Caco-2 (cell line): Measurements from ENCODE around the gene IL34. TPM values are rescaled to one million over a fixed set of nuclear protein-coding genes. Genes with fewer than 3 reads are reported as not detected.

Experiments used
- BruUV-seq: library from RNA; stranded (reverse); fragments of 400-500 nt; replicated peaks from 2 replicates; lab custom pipeline; 2021; lab: Mats Ljungman, UMichigan
- CTCF ChIA-PET: fragments of 300-600 bp; sonication (Branson Sonifier 250); formaldehyde crosslinking; loops from one replicate; lab custom pipeline; 2022; ENCODE audit warnings: antibody characterized with exemption; lab: Charles Lee
- POLR2A ChIA-PET: fragments of 300-600 bp; sonication (Branson Sonifier 250); formaldehyde crosslinking; loops from one replicate; lab custom pipeline; 2022; ENCODE audit warnings: antibody characterized with exemption; lab: Charles Lee
- DNase-seq, 2 experiments: peaks; one replicate each; pipeline versions ENCODE4 v3.0.0 to v3.0.0-alpha.2; 2020 to 2022
- H3K27me3 ChIP-seq: replicated peaks from 2 replicates; pipeline ENCODE4 v1.6.0; 2011; ENCODE audit warnings: low read length; ENCODE audit not compliant: control insufficient read depth, insufficient read depth
- H3K36me3 ChIP-seq: 2 replicates; pipeline ENCODE4 v1.5.1; 2011; ENCODE audit warnings: low read length; ENCODE audit not compliant: control insufficient read depth, insufficient read depth
- H3K4me1 ChIP-seq: fragments of 250-450 bp; sonication (Bioruptor Pico); 2 replicates; pipeline ENCODE4 v1.5.1; 2020; ENCODE audit warnings: mild to moderate bottlenecking
- H3K4me3 ChIP-seq: 2 replicates; pipeline ENCODE4 v1.5.1; 2011; ENCODE audit warnings: low read depth, mild to moderate bottlenecking, control low read depth, low read length
- H3K9me3 ChIP-seq: fragments of 250-450 bp; sonication (Bioruptor Pico); 2 replicates; pipeline ENCODE4 v1.5.1; 2020; ENCODE audit warnings: mild to moderate bottlenecking, moderate library complexity
- H3K27ac Mint-ChIP-seq: one replicate; pipeline ENCODE4 v1.8.0; 2022; ENCODE audit warnings: mixed read lengths; ENCODE audit not compliant: unreplicated experiment
- H3K27me3 Mint-ChIP-seq: one replicate; pipeline ENCODE4 v1.8.0; 2022; ENCODE audit warnings: mixed read lengths; ENCODE audit not compliant: insufficient read depth, unreplicated experiment
- H3K36me3 Mint-ChIP-seq: one replicate; pipeline ENCODE4 v1.8.0; 2022; ENCODE audit warnings: mild to moderate bottlenecking, mixed read lengths; ENCODE audit not compliant: insufficient read depth, unreplicated experiment
- H3K4me1 Mint-ChIP-seq: one replicate; pipeline ENCODE4 v1.8.0; 2022; ENCODE audit warnings: low read depth, mixed read lengths; ENCODE audit not compliant: unreplicated experiment
- H3K4me3 Mint-ChIP-seq: one replicate; pipeline ENCODE4 v1.8.0; 2022; ENCODE audit warnings: mild to moderate bottlenecking, moderate library complexity, mixed read lengths; ENCODE audit not compliant: unreplicated experiment
- H3K9me3 Mint-ChIP-seq: one replicate; pipeline ENCODE4 v1.8.0; 2022; ENCODE audit warnings: mixed read lengths; ENCODE audit not compliant: unreplicated experiment
- intact Hi-C: fragments of 100-400 bp; cut with micrococcal nuclease; formaldehyde crosslinking; loops from one replicate; pipeline ENCODE4 v1.10.0; 2022; ENCODE audit not compliant: unreplicated experiment
- total RNA-seq: library from RNA; stranded (reverse); gene quantifications from 2 replicates; pipeline ENCODE4 v1.2.3, GENCODE V29; 2022
- TF ChIP-seq, protein P1 (sequence below), 2 experiments: fragments of 200-600 bp in 1 of 2; IDR thresholded peaks; 1 replicate in 1 of 2; 2 replicates in 1 of 2; pipeline versions ENCODE4 v1.5.1 to v1.8.0; 2011 to 2022; ENCODE audit warnings: antibody characterized with exemption in 1 of 2, control low read depth in 1 of 2, inconsistent platforms in 1 of 2, low read depth in 1 of 2, low read length in 1 of 2, mild to moderate bottlenecking in 1 of 2, moderate library complexity in 1 of 2; ENCODE audit not compliant: insufficient read depth in 1 of 2, severe bottlenecking in 1 of 2, unreplicated experiment in 1 of 2

The IL34 gene
- total RNA-seq, 1 experiment from 2014 or later = 0.50 TPM

DNA sequence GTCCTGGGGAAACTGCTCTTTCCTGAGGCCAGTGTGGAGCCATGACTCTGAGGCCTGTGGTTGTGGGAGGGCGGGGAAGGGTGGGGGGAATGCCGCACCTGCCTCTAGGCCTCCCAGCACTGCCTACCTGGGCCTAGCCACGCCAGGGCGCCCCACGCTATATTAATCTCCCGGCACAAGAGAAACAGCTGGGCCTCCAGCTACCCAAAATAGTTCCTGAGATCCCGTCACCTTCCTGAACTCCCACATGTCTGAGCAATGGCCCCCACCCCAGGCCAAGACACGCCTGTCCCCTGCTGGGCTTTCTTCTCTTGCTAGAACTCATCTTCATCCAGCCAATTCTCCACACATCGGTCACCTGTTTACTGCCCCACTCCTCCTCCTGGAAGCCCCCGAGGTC is 52.5 kb downstream of the IL34 start:
- H3K36me3 Mint-ChIP-seq = peaks cover 11% of the 10 kb centered on the region
- Histone ChIP-seq H3K27me3 (no peaks in the 10 kb centered on the region), H3K9me3 (no peaks in the 10 kb centered on the region), H3K4me1 (peaks cover 27% of the 10 kb centered on the region), H3K4me3 (no peak overlapping the region), H3K36me3 (no peaks in the 10 kb centered on the region; the same call in 1 of the 2 replicates)
- no peak for DNase-seq
- H3K9me3 Mint-ChIP-seq = no peaks in the 10 kb centered on the region
- TF ChIP-seq, protein P1, sequence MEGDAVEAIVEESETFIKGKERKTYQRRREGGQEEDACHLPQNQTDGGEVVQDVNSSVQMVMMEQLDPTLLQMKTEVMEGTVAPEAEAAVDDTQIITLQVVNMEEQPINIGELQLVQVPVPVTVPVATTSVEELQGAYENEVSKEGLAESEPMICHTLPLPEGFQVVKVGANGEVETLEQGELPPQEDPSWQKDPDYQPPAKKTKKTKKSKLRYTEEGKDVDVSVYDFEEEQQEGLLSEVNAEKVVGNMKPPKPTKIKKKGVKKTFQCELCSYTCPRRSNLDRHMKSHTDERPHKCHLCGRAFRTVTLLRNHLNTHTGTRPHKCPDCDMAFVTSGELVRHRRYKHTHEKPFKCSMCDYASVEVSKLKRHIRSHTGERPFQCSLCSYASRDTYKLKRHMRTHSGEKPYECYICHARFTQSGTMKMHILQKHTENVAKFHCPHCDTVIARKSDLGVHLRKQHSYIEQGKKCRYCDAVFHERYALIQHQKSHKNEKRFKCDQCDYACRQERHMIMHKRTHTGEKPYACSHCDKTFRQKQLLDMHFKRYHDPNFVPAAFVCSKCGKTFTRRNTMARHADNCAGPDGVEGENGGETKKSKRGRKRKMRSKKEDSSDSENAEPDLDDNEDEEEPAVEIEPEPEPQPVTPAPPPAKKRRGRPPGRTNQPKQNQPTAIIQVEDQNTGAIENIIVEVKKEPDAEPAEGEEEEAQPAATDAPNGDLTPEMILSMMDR (IDR thresholded peaks at IDR 0.05; ENCODE audit: insufficient read depth in 1 of 2, low read depth in 1 of 2, low read length in 1 of 2, severe bottlenecking in 1 of 2, unreplicated experiment in 1 of 2) = no peak
- H3K27me3 Mint-ChIP-seq = no peaks in the 10 kb centered on the region
- H3K4me3 Mint-ChIP-seq = no peak overlapping the region
- intact Hi-C loops = no loop called here
- ChIA-PET CTCF (no interaction called here), POLR2A (no interaction called here)
- BruUV-seq = no TSS peak
- H3K4me1 Mint-ChIP-seq = peaks cover 27% of the 10 kb centered on the region
- H3K27ac Mint-ChIP-seq = peak overlapping the region; percentile 37

DNA sequence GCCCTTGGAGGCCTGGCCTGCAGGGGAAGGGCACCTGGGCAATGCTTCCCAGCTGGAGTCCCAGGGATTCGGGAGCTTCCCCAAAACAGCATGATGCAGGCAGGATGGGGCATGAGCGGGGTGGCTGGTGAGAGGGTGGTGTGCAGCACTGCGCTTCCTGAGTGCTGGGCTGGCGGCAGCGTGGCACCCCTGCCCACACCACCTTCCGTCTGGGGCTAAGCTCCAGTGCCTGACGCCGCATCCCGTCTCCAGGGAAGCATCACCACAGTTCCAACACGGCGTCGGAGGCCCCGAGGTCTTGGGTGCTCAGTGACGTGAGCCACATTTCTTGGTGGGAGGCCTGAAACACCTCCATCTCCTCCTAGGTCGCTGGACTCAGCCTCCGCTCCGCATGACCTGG is 53.3 kb downstream of the IL34 start:
- ChIA-PET CTCF (no interaction called here), POLR2A (no interaction called here)
- BruUV-seq = no TSS peak
- Mint-ChIP-seq H3K36me3 (peaks cover 6% of the 10 kb centered on the region), H3K27me3 (no peaks in the 10 kb centered on the region), H3K4me1 (peaks cover 19% of the 10 kb centered on the region), H3K27ac (peak overlapping the region; percentile 37), H3K4me3 (no peak overlapping the region), H3K9me3 (no peaks in the 10 kb centered on the region)
- Histone ChIP-seq H3K9me3 (no peaks in the 10 kb centered on the region), H3K4me1 (peaks cover 19% of the 10 kb centered on the region), H3K4me3 (no peak overlapping the region), H3K27me3 (no peaks in the 10 kb centered on the region), H3K36me3 (no peaks in the 10 kb centered on the region)
- TF ChIP-seq, protein P1 (IDR thresholded peaks at IDR 0.05; ENCODE audit: insufficient read depth in 1 of 2, low read depth in 1 of 2, low read length in 1 of 2, severe bottlenecking in 1 of 2, unreplicated experiment in 1 of 2) = no peak
- intact Hi-C loops = no loop called here
- no peak for DNase-seq

DNA sequence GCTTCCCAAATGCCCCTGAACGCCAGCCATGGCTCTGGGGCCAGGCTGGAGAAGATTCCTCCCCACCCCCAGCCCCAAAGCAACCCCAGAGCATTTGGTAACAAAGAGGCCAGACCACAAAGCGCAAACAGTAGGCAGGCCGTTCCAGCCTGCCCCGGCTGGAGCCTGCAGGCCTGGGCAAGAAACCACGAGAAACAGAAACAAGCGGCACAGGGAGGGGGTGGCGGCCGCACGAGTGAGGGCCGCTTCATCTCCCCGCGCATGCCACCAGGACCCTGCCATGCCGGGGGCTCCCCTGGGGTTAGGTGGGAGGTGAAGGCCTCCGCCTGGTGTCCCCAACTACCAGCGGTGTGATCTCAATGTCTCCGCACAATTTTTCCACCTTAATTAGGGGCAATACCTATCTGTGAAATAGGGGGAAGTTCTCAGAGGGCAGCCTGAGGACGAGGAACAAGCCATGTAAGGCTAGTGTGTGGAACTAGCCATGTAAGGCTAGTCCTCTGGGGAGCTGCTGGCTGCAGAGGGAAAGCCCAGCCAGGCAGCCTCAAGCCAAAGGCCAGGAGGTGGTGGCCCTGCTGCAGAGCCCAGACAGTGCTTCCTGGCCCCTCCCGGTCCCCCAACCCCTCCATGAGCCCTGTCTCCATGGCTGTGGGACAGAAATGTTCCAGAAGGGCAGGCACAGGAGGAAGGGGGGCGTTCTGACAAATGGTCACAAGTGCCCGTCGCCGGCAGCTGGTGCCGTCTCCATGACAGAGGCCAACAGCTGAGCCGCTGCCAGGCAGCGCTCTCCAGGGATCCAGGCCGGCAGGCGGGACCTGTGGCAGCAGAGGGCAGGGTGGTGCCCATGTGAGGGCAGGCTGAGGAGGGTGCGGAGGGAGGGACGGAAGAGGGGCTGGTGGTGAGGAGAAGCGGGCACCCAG is 54.0 kb downstream of the IL34 start:
- CTCF ChIA-PET = no interaction called here
- Histone ChIP-seq H3K4me1 (peaks cover 12% of the 10 kb centered on the region), H3K27me3 (no peaks in the 10 kb centered on the region), H3K4me3 (no peak overlapping the region), H3K9me3 (no peaks in the 10 kb centered on the region), H3K36me3 (no peaks in the 10 kb centered on the region)
- POLR2A ChIA-PET = no interaction called here
- H3K4me3 Mint-ChIP-seq = no peak overlapping the region
- H3K9me3 Mint-ChIP-seq = no peaks in the 10 kb centered on the region
- TF ChIP-seq, protein P1 (IDR thresholded peaks at IDR 0.05; ENCODE audit: insufficient read depth in 1 of 2, low read depth in 1 of 2, low read length in 1 of 2, severe bottlenecking in 1 of 2, unreplicated experiment in 1 of 2) = no peak
- H3K27ac Mint-ChIP-seq = peak overlapping the region; percentile 60
- no TSS peak for BruUV-seq
- no peaks in the 10 kb centered on the region for H3K27me3 Mint-ChIP-seq
- DNase-seq = no peak
- intact Hi-C loops = no loop called here
- peaks cover 6% of the 10 kb centered on the region for H3K36me3 Mint-ChIP-seq
- peaks cover 12% of the 10 kb centered on the region for H3K4me1 Mint-ChIP-seq
